SK-N-SH (cell line): ENCODE data around the gene EXOC4. TPM values are rescaled to one million over a fixed set of nuclear protein-coding genes. Genes with fewer than 3 reads are reported as not detected.

Experiments used
- CTCF ChIA-PET: fragments of 300-600, 350-600 bp; formaldehyde crosslinking; extraction: SDS; loops from one replicate; lab custom pipeline; 2021; lab: Yijun Ruan, JAX
- POLR2A ChIA-PET: fragments of 350-600 bp; sonication (Branson Sonifier 250); formaldehyde crosslinking; extraction: SDS; loops from one replicate; lab custom pipeline; 2020; ENCODE audit warnings: antibody characterized with exemption, inconsistent platforms; lab: Yijun Ruan, JAX
- DNase-seq: peaks from one replicate; pipeline ENCODE4 v3.0.0; 2012
- H2AFZ ChIP-seq: fragments of 200-600 bp; sonication (generic); 2 replicates; pipeline ENCODE4 v1.8.1; 2016; ENCODE audit warnings: antibody characterized with exemption, mild to moderate bottlenecking, low read depth
- H3F3A ChIP-seq: fragments of 200-600 bp; sonication (generic); replicated peaks from 2 replicates; pipeline ENCODE3; 2016; ENCODE audit warnings: antibody characterized with exemption, mild to moderate bottlenecking; ENCODE audit not compliant: insufficient read depth
- H3K27ac ChIP-seq, 2 experiments: fragments of 200-500 bp in 1 of 2; fragments of 200-600 bp in 1 of 2; sonication (Bioruptor generic) in 1 of 2; sonication (generic), shearing (Covaris generic) in 1 of 2; 2 replicates each; pipeline versions ENCODE4 v1.5.1 to v1.6.1; 2014 to 2016; ENCODE audit warnings: low read depth in 2 of 2, inconsistent platforms in 1 of 2, low read length in 1 of 2, mild to moderate bottlenecking in 1 of 2, mixed read lengths in 1 of 2
- H3K27me3 ChIP-seq: fragments of 200-600 bp; sonication (generic), shearing (Covaris generic); 2 replicates; pipeline ENCODE4 v1.6.1; 2016; ENCODE audit warnings: mixed run types; ENCODE audit not compliant: insufficient read depth
- H3K36me3 ChIP-seq, 2 experiments: fragments of 200-500 bp in 1 of 2; fragments of 200-600 bp in 1 of 2; sonication (Bioruptor generic) in 1 of 2; sonication (generic) in 1 of 2; replicated peaks in 1 of 2; 2 replicates each; pipeline versions ENCODE3 to v1.5.1; 2014 to 2016; ENCODE audit warnings: low read length in 1 of 2, mild to moderate bottlenecking in 1 of 2; ENCODE audit not compliant: insufficient read depth in 2 of 2, control insufficient read depth in 1 of 2
- H3K4me1 ChIP-seq, 2 experiments: fragments of 200-500 bp in 1 of 2; fragments of 200-600 bp in 1 of 2; sonication (Bioruptor generic) in 1 of 2; sonication (generic), shearing (Covaris generic) in 1 of 2; 2 replicates each; pipeline versions ENCODE4 v1.5.1 to v1.6.1; 2014 to 2016; ENCODE audit warnings: low read depth in 1 of 2, low read length in 1 of 2, mixed run types in 1 of 2; ENCODE audit not compliant: insufficient read depth in 2 of 2, control insufficient read depth in 1 of 2
- H3K4me2 ChIP-seq: fragments of 200-600 bp; sonication (generic), shearing (Covaris generic); 2 replicates; pipeline ENCODE4 v1.6.1; 2017; ENCODE audit warnings: mixed run types
- H3K4me3 ChIP-seq, 2 experiments: fragments of 200-500 bp in 1 of 2; fragments of 200-600 bp in 1 of 2; sonication (Bioruptor generic) in 1 of 2; sonication (generic), shearing (Covaris generic) in 1 of 2; 2 replicates each; pipeline versions ENCODE4 v1.5.1 to v1.8.1; 2014 to 2016; ENCODE audit warnings: low read depth in 2 of 2, inconsistent platforms in 1 of 2, low read length in 1 of 2, mild to moderate bottlenecking in 1 of 2, mixed read lengths in 1 of 2, moderate library complexity in 1 of 2
- H3K79me2 ChIP-seq: fragments of 200-600 bp; sonication (generic); 2 replicates; pipeline ENCODE4 v1.8.1; 2017; ENCODE audit warnings: mild to moderate bottlenecking; ENCODE audit not compliant: insufficient read depth
- H3K9ac ChIP-seq: fragments of 200-600 bp; sonication (generic); 2 replicates; pipeline ENCODE4 v1.6.1; 2017; ENCODE audit warnings: mixed run types
- H3K9me2 ChIP-seq: fragments of 200-600 bp; sonication (generic); 2 replicates; pipeline ENCODE4 v1.6.1; 2017; ENCODE audit warnings: mixed run types
- H3K9me3 ChIP-seq: fragments of 200-600 bp; sonication (generic); 2 replicates; pipeline ENCODE4 v1.6.1; 2017; ENCODE audit warnings: mixed run types, mild to moderate bottlenecking, moderate library complexity
- H4K20me1 ChIP-seq: fragments of 200-600 bp; sonication (generic); 2 replicates; pipeline ENCODE4 v1.6.1; 2017; ENCODE audit warnings: mild to moderate bottlenecking, mixed run types; ENCODE audit not compliant: insufficient read depth
- CHD2 ChIP-seq: fragments of 150-350 bp; IDR thresholded peaks from 2 replicates; pipeline ENCODE4 v1.6.1; 2018; ENCODE audit warnings: low read length; ENCODE audit not compliant: partially characterized antibody
- EZH2phosphoT487 ChIP-seq: fragments of 200-600 bp; sonication (generic); IDR thresholded peaks from 2 replicates; pipeline ENCODE4 v1.6.1; 2017; ENCODE audit warnings: low read depth, mixed run types, mild to moderate bottlenecking, antibody characterized with exemption, moderate library complexity, borderline replicate concordance
- FOXJ3 ChIP-seq: sonication (generic); formaldehyde crosslinking; IDR thresholded peaks from 2 replicates; pipeline ENCODE4 v1.5.1; 2020; ENCODE audit warnings: mild to moderate bottlenecking, missing genetic modification reagents
- FOXM1 ChIP-seq: IDR thresholded peaks from 2 replicates; pipeline ENCODE4 v1.4.0; 2012; ENCODE audit warnings: low read depth, mild to moderate bottlenecking
- GABPA ChIP-seq: IDR thresholded peaks from 2 replicates; pipeline ENCODE4 v1.4.0; 2012; ENCODE audit warnings: low read depth, mild to moderate bottlenecking
- NRF1 ChIP-seq: IDR thresholded peaks from 2 replicates; pipeline ENCODE4 v1.6.1; 2012; ENCODE audit warnings: low read depth, mild to moderate bottlenecking, low read length
- RAD21 ChIP-seq: IDR thresholded peaks from 2 replicates; pipeline ENCODE4 v1.6.1; 2012; ENCODE audit warnings: mild to moderate bottlenecking, low read length
- RCOR1 ChIP-seq: fragments of 150-350 bp; IDR thresholded peaks from 2 replicates; pipeline ENCODE4 v1.6.1; 2017; ENCODE audit warnings: antibody characterized with exemption, low read length
- RXRA ChIP-seq: IDR thresholded peaks from 2 replicates; pipeline ENCODE4 v1.4.0; 2012; ENCODE audit warnings: low read depth, mild to moderate bottlenecking, borderline replicate concordance
- SMC3 ChIP-seq: IDR thresholded peaks from 2 replicates; pipeline ENCODE4 v1.6.1; 2012; ENCODE audit warnings: low read depth, low read length, improper control_type of control experiment
- YY1 ChIP-seq: IDR thresholded peaks from 2 replicates; pipeline ENCODE4 v1.4.0; 2012; ENCODE audit warnings: low read depth, mild to moderate bottlenecking
- WGBS: methylation state at CpG from one replicate; pipeline ENCODE4 v1.1.6; 2017; ENCODE audit warnings: low lambda C conversion rate; 5-methylcytosine and 5-hydroxymethylcytosine counted together
- polyA plus RNA-seq, 3 experiments: library from polyadenylated mRNA; depleted of rRNA; stranded (reverse); fragments of >200 nt; gene quantifications; 2 replicates each; pipeline ENCODE4 v1.2.3, GENCODE V29; 2012
- TF ChIP-seq, protein P1 (sequence below): fragments of 200-600 bp; sonication (generic); IDR thresholded peaks from 2 replicates; pipeline ENCODE4 v1.6.1; 2017; ENCODE audit warnings: antibody characterized with exemption, mild to moderate bottlenecking, moderate library complexity
- TF ChIP-seq, protein P2 (sequence below): fragments of 150-350 bp; IDR thresholded peaks from 2 replicates; pipeline ENCODE4 v1.6.1; 2016; ENCODE audit warnings: mild to moderate bottlenecking, low read depth, low read length
- TF ChIP-seq, protein P3 (sequence below): IDR thresholded peaks from 2 replicates; pipeline ENCODE4 v1.4.0; 2012; ENCODE audit warnings: low read depth, borderline replicate concordance
- TF ChIP-seq, protein P4 (sequence below): IDR thresholded peaks from 2 replicates; pipeline ENCODE4 v1.6.1; 2012; ENCODE audit warnings: mild to moderate bottlenecking, low read depth, low read length, moderate library complexity

Gene EXOC4
- polyA plus RNA-seq, 1 of the 3 experiments (the other 2 are of a cell fraction), result 37.3 TPM

DNA sequence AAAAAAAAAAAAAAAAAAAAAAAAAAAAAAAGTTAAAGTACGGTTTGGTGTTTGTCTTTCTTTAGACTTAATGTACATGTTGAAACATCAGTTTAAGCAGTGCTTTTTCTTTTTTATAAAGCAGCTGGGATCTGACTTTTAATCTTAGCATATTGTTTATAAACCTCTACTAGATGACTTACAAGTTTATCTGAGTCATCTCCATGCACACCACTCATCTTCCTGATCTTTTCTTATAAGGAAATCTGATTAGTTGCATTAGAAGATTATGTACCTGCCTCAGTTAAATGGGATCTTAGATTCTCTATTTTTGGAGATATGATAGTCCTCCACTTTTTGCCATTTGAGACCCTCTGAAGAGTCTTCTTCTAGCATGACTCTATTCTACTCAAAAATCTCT lies 482.3 kb downstream of the EXOC4 start:
- TF ChIP-seq YY1 (no peak), SMC3 (no peak), EZH2phosphoT487 (no peak), FOXJ3 (CRISPR knock-in tag) (no peak), RCOR1 (no peak), CHD2 (no peak), GABPA (no peak), RXRA (no peak), NRF1 (no peak), FOXM1 (no peak), RAD21 (no peak)
- TF ChIP-seq, protein P1, sequence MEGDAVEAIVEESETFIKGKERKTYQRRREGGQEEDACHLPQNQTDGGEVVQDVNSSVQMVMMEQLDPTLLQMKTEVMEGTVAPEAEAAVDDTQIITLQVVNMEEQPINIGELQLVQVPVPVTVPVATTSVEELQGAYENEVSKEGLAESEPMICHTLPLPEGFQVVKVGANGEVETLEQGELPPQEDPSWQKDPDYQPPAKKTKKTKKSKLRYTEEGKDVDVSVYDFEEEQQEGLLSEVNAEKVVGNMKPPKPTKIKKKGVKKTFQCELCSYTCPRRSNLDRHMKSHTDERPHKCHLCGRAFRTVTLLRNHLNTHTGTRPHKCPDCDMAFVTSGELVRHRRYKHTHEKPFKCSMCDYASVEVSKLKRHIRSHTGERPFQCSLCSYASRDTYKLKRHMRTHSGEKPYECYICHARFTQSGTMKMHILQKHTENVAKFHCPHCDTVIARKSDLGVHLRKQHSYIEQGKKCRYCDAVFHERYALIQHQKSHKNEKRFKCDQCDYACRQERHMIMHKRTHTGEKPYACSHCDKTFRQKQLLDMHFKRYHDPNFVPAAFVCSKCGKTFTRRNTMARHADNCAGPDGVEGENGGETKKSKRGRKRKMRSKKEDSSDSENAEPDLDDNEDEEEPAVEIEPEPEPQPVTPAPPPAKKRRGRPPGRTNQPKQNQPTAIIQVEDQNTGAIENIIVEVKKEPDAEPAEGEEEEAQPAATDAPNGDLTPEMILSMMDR, result no peak
- TF ChIP-seq, protein P2, sequence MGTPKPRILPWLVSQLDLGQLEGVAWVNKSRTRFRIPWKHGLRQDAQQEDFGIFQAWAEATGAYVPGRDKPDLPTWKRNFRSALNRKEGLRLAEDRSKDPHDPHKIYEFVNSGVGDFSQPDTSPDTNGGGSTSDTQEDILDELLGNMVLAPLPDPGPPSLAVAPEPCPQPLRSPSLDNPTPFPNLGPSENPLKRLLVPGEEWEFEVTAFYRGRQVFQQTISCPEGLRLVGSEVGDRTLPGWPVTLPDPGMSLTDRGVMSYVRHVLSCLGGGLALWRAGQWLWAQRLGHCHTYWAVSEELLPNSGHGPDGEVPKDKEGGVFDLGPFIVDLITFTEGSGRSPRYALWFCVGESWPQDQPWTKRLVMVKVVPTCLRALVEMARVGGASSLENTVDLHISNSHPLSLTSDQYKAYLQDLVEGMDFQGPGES, result no peak
- TF ChIP-seq, protein P3, sequence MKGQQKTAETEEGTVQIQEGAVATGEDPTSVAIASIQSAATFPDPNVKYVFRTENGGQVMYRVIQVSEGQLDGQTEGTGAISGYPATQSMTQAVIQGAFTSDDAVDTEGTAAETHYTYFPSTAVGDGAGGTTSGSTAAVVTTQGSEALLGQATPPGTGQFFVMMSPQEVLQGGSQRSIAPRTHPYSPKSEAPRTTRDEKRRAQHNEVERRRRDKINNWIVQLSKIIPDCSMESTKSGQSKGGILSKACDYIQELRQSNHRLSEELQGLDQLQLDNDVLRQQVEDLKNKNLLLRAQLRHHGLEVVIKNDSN, result no peak
- TF ChIP-seq, protein P4, sequence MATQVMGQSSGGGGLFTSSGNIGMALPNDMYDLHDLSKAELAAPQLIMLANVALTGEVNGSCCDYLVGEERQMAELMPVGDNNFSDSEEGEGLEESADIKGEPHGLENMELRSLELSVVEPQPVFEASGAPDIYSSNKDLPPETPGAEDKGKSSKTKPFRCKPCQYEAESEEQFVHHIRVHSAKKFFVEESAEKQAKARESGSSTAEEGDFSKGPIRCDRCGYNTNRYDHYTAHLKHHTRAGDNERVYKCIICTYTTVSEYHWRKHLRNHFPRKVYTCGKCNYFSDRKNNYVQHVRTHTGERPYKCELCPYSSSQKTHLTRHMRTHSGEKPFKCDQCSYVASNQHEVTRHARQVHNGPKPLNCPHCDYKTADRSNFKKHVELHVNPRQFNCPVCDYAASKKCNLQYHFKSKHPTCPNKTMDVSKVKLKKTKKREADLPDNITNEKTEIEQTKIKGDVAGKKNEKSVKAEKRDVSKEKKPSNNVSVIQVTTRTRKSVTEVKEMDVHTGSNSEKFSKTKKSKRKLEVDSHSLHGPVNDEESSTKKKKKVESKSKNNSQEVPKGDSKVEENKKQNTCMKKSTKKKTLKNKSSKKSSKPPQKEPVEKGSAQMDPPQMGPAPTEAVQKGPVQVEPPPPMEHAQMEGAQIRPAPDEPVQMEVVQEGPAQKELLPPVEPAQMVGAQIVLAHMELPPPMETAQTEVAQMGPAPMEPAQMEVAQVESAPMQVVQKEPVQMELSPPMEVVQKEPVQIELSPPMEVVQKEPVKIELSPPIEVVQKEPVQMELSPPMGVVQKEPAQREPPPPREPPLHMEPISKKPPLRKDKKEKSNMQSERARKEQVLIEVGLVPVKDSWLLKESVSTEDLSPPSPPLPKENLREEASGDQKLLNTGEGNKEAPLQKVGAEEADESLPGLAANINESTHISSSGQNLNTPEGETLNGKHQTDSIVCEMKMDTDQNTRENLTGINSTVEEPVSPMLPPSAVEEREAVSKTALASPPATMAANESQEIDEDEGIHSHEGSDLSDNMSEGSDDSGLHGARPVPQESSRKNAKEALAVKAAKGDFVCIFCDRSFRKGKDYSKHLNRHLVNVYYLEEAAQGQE, result no peak
- Histone ChIP-seq H2AFZ (no peak overlapping the region), H3K9me2 (no peaks in the 10 kb centered on the region), H3K79me2 (no peaks in the 10 kb centered on the region), H3F3A (no peaks in the 10 kb centered on the region), H3K36me3 (peaks cover 2 to 18% of the 10 kb centered on the region in 2 experiments), H3K9ac (no peak overlapping the region), H3K9me3 (no peaks in the 10 kb centered on the region), H3K27me3 (no peaks in the 10 kb centered on the region), H3K4me3 (no peak overlapping the region), H3K4me2 (no peak overlapping the region), H3K27ac (no peak overlapping the region), H4K20me1 (no peaks in the 10 kb centered on the region), H3K4me1 (peaks cover 0 to 8% of the 10 kb centered on the region in 2 experiments; a peak in 2 of 4 replicates)
- 88% methylated on average over 1 of the region's 1 CpG for WGBS
- POLR2A ChIA-PET, result no interaction called here
- no peak for DNase-seq
- CTCF ChIA-PET, result interaction anchor here (1.3 to 1.6 kb wide), 2 partner anchors 12 to 119 kb away, joined by 4 to 5 read pairs; no protein-coding TSS in a partner anchor
